T-helper 1 cell (primary cell): ENCODE results near the gene ANKRD13B.
A peak's percentile ranks its signal among the peaks of the same experiment; 100 is the strongest.

ENCODE experiments used
- DNase-seq, 5 donors: peaks; one replicate each; pipeline ENCODE4 v3.0.0-alpha.2; 2012 to 2020

Gene ANKRD13B

DNA sequence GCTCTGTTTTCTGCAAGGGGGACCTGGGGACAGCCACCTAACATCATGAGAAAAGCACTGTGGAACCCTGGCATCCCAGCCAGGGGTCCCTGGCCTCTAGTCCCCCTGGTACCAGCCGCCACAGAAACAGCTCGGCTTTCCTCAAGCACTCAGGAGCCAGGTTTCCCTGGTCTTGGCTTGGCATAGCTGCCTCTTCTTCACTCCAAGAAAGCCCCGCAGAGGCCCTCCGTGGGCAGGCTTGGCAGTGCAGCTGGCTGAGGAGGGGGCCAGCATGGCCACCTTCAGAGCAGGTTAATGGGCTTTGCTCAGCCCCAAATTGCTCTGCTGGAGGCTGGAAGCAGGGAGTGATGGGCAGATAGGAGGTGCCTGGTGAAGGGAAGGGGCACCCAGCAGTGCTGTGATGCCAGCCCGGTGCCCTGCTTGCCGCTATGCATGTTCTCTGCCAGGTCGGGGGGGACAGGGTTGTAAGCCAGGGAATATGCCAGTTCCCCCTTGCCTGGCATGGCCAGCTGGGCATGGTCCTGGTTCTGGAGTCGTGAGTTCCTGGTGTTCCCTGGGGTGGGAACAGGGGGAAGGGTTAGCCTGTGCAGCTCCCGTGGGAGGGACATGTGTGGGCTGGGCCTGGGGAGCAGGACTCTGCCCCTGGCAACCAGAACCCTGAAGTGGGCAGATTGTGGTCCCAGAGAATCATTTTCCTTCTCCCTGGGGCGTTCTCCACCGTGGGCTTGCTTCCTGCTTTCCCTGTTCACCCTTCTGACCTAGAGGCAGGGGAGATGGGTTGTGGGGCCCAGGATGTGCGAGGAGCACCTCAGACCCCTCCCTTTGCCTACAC, 3.2 kb downstream of the ANKRD13B start:
- no peak for DNase-seq

DNA sequence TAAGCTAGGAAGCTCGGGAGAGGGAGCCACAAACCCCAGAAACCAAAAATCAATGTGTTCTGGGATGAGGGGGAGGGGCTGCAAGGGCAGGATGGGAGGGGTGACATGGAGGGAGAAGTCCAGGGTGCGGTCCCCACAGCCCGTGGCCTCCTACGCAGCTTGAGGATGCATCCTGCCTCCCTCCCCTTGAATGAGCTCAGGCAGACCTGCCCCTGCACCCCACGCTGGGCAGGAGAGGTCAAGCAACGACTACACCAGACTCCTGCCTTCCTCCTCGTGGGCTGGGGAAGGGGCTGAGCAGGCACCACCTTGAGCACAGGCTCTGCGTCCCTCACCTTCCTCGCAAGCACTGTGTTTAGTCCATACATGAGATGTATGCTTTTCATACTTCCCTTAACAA, 3.9 kb downstream of the ANKRD13B start:
- DNase-seq, result no peak

DNA sequence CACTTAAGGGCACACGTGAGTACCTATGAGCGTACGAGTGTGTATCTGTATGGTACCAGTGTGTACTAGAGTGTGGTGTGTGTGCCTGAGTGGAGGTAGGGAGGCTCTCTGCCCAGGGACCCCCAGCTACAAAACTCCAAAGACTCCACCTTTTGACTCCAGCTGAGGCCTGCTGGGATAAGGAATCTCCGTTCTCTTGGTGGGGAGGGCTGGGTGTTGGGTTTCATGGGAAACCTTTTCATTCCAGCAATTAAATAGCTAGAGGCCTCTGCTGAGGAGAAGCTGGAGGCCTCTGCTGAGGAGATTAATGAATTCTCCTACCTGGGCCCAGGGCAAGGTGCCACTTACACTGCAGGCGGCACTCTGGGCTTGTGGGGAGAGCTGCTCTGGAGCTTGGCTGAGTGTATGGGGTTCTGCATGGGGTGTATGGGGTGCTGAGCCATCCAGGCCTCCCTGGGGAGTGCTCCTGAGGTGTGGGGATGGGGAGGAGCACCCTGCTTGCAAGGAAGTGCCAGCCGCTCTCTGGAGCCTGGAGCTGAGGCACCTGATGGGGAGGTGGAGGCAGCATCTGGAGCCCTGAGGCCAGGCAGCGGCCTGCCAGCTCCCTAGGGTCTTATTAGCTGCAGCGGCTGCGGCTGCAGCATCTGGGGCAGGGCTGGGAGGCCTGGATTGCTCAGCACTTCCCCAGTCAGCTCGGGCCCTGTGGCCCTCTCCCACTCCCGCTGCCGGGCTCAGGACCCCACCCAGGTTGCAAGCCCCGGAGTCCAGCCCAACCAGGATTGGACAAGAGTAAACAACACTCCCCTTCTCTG, 4.6 kb downstream of the ANKRD13B start:
- no peak for DNase-seq

DNA sequence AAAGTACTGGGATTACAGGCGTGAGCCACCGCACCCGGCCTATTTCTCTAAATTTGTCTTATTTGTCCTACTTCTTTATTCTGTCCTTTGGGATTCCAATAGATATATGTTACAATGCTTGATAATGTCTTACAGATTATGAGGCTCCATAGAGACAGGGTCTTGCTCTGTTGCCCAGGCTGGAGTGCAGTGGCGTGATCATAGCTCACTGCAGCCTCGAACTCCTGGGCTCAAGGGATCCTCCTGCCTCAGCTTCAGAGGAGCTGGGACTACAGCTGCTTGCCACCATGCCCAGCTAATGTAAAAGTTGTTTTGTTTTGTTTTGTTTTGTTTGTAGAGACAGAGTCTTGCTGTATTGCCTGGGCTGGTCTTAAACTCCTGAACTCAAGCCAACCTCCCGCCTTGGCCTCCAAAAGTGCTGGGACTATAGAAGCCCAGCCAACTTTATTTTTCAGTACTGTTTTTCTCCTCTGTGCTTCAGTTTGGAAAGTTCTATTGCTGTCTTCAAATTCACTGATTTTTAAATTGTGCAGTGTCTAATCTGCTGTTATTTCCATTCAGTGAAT, 10.3 kb downstream of the ANKRD13B start:
- no peak for DNase-seq

DNA sequence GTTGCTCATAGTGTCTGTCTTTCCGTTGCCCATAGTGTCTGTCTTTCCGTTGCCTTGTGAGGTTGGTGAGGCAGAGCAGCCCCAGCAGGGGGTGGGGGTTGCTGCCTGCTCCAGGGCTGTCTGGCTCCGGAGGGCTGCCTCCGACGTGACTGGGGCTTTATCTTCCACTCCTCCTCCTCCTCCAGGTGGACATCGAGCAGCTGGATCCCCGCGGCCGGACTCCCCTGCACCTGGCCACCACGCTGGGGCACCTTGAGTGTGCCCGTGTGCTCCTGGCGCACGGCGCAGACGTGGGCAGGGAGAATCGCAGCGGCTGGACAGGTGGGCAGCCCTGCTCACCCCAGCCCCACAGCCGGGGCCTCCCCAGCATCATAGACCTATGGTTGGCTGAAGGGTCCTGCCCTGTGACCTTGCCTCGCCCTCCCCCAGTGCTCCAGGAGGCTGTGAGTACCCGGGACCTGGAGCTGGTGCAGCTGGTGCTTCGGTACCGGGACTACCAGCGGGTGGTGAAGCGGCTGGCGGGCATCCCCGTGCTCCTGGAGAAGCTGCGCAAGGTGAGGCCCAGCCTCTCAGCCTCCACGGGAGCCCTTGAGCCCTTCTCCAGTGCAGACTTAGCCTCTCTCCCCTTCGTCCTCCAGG, 14.7 kb downstream of the ANKRD13B start:
- no peak for DNase-seq

DNA sequence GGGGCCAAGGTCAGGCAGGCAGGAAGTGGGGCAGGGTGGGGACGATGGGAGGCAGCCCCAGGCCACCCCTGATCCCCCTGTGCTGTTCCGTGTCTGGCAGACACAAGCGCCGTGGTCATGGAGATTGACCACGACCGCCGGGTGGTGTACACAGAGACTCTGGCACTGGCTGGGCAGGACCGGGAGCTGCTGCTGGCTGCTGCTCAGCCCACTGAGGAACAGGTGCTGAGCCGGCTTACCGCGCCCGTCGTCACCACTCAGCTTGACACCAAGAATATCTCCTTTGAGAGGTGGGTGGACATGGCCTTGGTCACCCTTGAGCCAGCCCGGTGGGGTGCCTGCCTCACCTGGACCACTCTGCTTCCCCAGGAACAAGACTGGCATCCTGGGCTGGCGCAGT, 16.1 kb downstream of the ANKRD13B start:
- DNase-seq, result no peak

DNA sequence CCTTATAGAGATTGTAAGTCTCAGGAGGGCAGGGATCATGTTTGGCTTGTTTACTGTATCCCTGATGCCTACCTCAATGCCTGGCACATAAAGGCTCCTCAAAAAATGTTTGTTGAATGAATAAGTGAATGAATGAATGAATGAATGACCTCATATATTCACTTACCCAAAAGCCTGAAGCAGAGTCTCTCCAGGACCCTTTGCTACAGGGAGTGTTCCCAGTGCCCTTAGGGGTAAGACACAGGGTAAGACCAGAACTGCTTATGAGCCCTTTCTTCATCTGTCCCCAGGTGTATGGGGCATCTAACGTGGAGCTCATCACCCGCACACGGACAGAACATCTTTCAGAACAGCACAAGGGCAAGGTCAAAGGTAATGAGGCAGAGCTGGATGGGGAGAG, 17.5 kb downstream of the ANKRD13B start:
- no peak for DNase-seq

DNA sequence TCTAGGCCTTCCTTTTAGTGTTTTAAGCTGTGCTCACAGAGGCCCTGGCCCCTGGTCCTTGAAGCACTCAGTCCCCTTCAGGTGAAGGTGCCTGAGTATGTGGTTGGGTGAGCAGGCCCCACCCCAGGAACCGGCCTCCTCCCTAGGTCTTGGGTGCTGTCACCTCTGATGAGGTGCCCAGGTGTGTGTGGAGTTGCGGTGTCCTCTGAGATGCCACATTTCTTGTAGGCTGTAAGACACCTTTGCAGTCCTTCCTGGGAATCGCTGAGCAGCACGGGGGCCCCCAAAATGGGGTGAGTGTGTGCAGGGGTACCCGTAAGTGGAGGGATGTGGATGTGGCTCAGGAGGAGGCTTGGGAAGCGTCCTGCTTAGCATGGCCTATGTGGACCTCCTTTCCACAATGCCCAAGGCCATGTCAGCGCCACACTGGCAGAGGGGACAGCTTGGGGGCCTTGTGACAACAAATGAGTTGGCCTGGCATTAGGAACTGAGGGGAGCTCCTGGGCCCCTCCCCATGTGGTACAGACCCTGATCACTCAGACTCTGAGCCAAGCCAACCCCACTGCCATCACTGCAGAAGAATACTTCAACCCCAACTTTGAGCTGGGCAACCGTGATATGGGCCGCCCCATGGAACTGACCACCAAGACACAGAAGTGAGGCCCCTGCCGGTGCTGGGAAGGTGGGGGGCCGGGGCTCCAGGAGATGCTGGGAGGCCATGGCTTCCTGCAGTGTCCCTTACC, 18.6 kb downstream of the ANKRD13B start:
- no peak for DNase-seq

DNA sequence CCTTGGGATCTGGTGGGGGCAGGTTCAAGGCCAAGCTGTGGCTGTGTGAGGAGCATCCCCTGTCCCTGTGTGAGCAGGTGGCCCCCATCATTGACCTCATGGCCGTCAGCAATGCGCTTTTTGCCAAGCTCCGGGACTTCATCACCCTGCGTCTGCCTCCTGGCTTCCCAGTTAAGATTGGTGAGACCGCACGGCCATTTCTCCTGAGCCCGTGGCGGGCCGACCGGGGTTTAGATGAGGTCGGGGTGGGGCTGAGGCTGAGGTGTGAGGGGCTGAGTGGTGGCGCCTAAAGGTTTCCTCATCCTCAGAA, 19.1 kb downstream of the ANKRD13B start:
- DNase-seq, result no peak

DNA sequence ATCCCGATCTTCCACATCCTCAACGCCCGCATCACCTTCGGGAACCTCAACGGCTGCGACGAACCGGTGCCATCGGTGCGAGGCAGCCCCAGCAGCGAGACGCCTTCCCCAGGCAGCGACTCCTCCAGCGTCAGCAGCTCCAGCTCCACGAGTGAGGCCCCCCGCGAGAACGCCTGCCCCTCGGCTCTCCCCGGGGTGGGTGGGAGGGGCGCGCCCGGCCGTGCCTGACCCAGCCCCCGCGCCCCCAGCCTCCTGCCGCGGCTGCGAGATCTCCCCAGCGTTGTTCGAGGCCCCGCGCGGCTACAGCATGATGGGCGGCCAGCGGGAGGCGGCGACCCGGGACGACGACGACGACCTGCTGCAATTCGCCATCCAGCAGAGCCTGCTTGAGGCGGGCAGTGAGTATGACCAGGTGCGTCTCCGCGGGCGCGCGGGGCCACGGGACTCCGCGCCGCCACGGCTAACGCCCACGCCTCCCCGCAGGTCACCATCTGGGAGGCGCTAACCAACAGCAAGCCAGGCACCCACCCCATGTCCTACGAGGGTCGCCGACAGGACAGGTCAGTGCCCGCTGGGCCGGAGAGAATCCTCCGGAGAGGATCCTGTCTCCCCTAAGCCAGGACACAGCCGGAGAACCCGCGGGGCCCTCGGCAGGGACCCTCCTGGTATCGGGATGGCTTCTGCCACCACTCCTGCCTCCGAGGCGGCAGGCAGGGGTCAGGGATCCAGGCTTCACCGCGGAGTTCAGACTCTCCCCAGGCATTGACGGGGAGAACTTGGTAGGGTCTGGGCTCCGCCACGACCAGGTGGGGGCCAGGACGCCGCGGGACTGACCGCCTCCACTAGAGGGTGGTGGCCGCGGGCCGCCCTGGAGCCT, 19.7 kb downstream of the ANKRD13B start:
- DNase-seq, result no peak

DNA sequence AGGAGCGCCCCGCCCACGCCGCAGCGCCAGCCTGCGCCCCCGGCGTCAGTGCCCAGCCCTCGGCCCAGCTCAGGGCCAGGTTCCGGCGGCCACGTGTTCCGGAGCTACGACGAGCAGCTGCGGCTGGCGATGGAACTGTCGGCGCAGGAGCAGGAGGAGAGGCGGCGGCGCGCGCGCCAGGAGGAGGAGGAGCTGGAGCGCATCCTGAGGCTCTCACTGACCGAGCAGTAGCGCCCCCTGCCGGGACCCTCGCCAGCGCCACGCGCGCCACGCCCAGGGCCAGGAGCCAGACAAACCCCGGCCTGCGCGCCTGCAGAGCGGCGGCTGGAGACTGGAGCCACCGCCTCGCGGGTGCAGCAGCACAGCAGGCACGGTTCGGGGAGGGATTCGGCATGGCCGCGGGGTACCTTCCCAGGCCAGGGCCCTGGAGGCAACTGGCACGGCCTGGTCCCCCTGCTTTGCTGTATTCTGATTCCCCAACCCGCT, 20.5 kb downstream of the ANKRD13B start:
- peak; percentile 88 to 93 (median 90) for DNase-seq

DNA sequence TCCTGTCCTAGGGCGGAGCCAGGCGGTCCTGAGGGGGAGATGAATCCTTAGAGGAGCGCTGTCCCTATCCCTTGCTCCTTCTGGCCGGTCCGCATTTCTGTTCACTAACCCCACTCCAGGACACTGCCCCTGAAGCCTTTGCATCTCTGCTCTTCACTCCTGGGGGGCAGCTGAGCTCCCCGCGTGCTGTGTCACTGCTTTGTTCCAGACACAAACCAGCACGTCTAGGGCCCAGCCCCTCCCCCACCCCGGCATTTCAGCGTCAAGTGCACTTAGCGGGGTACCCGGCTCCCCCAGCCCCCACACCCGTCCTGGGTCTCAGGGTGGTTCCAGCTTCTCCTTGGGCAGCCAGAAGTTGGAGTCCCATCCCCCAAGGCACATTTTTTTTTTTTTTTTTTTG, 20.9 kb downstream of the ANKRD13B start:
- no peak for DNase-seq

DNA sequence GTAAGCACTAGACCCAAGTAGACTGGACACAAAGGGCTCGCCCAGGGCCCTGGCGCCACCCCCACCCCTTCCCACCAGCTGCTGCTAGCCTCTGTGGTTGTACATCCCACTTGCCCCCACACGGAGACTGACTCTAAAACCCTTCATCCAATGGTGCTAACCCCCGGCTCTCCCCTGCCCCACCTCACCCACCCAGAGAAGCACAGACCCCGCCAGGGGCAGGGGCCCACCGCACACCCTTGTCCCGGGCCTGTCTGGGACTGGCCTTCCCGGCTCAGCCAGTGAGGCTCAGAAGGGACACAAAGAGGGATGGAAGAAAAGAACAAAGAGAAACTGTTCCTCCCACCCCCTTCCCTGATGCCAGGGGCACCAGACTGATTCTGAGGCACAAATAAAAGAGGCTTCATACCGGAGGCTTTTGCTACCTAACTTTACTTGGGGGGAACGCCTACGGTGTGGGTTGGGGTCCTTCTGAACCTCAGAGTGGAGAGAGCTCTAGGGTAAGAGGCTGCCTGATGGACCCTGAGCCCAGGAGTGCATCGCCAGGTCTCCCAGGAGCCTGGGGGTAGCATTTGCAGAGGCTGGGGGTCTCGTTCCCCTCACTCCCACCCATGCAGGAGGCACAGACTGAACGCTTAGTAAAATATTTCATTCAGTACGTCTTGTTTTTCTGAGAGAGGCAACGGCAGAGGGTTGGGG, 21.6 kb downstream of the ANKRD13B start:
- DNase-seq, result no peak

DNA sequence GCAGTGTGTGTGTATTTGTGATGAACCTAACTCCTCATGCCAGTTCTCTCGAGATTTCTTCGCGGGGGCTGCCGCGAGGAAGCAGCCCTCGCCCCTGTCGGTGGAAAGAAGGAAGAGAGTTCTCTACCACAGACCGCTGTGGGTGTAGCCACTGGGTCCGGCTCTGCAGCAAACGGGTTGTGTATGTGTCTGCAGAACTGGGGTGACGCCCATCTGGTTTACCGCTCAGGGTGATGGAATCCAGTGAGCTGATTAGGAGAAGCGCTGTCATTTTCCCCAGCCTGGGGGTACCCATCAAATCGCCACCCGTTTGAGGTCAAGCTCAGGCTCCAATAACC, 22.1 kb downstream of the ANKRD13B start:
- peak in 4 of 5 donors; percentile 49 to 89 (median 58) for DNase-seq

DNA sequence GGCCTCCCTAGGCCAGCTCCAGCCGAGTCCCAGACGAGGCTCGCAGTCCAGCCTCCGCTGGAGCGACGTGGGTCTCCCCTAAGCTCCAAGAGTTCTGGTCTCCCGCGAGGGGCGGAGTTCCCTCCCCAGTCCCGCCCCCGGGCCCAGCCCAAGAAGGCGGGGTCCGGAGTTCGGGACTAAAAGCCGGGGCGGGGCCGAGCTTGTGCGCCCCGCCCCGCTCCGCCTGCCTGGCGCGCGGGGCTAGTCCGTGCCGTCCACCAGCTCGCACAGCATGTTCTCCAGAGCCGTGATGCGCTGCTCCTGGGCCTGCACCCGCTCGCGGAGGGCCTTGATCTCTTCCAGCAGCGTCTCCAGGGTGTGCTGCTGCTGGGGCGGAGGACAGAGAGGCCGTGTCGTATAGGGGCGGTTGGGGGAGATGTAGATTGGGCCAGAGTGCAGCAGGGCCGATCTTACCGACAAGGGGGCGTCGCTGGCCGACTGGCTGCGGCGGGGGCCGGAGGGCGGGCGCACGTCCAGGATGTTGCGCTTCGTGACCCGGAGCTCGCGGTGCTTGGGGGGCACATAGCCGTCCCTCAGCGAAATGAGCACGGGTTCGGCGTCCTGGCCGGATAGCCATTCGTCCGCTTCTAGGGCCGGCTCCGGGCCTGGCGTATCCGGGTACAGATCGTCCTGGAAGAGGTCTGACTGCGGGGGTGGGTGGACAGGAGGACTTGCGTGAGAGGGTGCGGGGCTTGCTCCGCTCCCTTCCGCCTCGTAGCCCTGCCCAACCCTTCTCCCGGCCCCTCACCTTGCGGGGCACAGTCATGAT, 22.8 kb downstream of the ANKRD13B start:
- peak; percentile 77 to 89 (median 82) for DNase-seq

DNA sequence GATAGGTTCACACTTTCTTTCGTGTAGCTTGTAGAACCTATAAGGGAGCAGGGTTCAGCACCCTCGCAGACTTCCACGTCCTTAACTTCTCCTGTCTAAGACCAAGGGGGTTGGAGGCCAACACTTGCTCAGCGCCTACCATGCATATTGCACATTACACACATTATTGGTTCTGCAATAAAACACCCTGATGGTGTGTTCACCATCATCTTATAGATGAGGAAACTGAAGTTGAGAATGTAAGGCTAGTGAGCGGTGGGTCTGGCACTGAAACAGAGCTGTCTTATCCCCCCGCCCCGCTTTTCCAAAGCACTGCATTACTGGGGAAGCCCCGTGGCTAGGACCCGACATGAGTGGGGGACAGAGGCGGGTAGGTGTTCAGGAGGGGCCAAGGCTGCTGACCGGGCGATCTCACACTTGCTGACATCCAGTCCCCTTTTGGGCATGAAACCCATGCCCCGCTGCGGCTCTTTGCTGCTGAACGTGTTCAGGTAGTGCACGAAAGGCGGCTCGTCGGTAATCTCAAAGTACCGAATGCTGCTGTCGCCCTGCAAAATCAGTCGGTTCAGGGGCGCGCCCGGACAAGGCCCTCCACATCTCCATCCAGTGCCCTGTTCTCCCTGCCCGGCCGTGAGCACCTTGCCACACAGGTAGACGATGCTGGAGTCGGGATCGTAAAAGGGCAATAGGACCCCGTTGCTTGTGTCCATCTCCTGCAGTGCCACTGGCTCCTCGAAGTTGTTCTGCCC, 23.5 kb downstream of the ANKRD13B start:
- DNase-seq, result no peak

DNA sequence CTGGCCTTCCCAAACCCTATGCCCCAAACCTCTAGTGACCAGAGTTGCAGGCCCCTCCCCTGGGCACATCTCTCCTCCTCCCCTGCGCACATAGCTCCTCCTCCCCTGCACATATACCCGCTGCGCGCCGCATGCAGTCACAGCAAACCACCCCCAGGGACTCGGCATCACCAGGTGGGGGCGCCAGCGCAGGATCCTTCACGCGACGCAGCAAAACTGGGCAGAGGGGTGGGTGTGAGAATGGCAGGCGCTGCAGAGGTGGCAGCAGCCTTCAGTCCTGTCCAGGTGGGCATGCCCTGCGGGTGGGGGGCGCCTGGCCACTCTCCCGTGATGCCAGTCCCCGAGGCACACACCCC, 24.2 kb downstream of the ANKRD13B start:
- peak; percentile 81 to 94 (median 89) for DNase-seq

DNA sequence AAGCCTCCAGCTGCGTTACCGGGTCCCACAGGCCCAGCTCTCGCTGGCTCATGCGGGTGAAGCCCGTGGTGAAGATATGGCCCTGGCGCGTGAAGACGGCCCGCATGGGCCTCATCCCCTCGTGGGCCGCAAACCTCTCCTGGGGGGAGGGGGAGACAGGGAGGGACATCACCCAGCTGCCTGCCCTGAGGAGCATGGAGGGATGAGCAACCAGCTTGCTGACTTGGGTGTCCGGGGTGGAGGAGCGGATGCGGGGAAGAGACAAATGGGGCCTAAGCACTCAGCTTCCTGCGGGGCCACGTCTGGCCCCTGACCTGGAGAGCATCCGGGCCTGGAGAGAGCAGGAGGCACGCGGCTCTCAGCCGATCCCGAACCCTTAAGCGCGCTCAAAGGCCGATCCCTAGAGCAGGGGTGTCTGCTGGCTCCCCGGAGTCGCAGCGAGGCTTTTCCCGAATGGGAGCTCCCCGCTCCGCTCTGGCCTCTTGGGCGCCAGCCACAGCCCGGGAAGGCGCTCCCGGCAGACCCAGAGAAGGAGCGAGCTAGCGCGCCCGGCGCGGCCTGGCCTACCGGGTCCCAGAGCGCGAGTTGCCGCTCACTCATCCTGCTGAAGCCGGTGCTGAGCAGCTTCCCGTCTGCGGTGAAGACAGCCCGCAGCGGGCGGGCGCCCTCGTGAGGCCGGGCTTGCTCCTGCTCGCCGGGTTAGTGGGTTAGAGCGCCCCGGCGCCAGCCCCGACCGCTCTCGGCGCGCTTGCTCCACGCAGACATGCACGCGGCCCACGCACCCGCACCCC, 24.7 kb downstream of the ANKRD13B start:
- DNase-seq, result peak; percentile 74 to 91 (median 82)
